ENCODE measurements around the gene ME1. TPM values are rescaled to one million over a fixed set of nuclear protein-coding genes. Genes with fewer than 3 reads are reported as not detected.

ME1 gene
- total and polyA plus RNA-seq, 2 donors (not counting 3 experiments of a cell fraction or from before 2014, with no cell fraction given), result 7.3 to 29.3 TPM

- Histone ChIP-seq H3K36me3 (ENCODE audit: control insufficient read depth in 2 of 2, extremely low read depth in 1 of 2, insufficient read depth in 2 of 2, low read length in 2 of 2) (no peaks in the 10 kb centered on the region), H2AFZ (ENCODE audit: low read depth, low read length) (no peak overlapping the region), H3K9ac (replicated peaks; ENCODE audit: extremely low read depth, insufficient read depth, low read length) (no peak overlapping the region), H3K4me1 (ENCODE audit: control insufficient read depth, extremely low read depth, insufficient read depth, low read length) (peaks cover 3% of the 10 kb centered on the region), H3K79me2 (ENCODE audit: control insufficient read depth, insufficient read depth, low read length) (no peaks in the 10 kb centered on the region), H3K27ac (ENCODE audit: insufficient read depth, low read depth, low read length) (no peak overlapping the region), H3K27me3 (ENCODE audit: control insufficient read depth in 2 of 2, insufficient read depth in 2 of 2, low read length in 2 of 2) (no peaks in the 10 kb centered on the region), H4K20me1 (replicated peaks; ENCODE audit: control insufficient read depth, extremely low read depth, insufficient read depth, low read length) (no peaks in the 10 kb centered on the region), H3K4me3 (replicated peaks in 1 of 3; ENCODE audit: insufficient read depth in 1 of 3, low read depth in 1 of 3, low read length in 3 of 3) (no peak overlapping the region), H3K9me3 (replicated peaks; ENCODE audit: control insufficient read depth, insufficient read depth, low read length) (no peaks in the 10 kb centered on the region), H3K9me1 (replicated peaks; ENCODE audit: control insufficient read depth, extremely low read depth, insufficient read depth, low read length) (no peaks in the 10 kb centered on the region), H3K4me2 (ENCODE audit: insufficient read depth, low read length) (no peak overlapping the region)
- dilution Hi-C loops (cut with MboI; ENCODE audit: extremely low pct_ligation_motif_present, low sequenced_read_pairs), result no loop called here
- ChIA-PET CTCF (interaction anchor here (1.0 kb wide), 1 partner anchor 9 kb away, joined by 3 read pairs; no protein-coding TSS in a partner anchor), POLR2A (no interaction called here)
- no peak for DNase-seq (ENCODE audit: low read depth, low spot score)
- FAIRE-seq, result no peak
- BruUV-seq (replicated peaks), result no TSS peak
- TF ChIP-seq POLR2A (IDR thresholded peaks at IDR 0.05; ENCODE audit: low read depth, low read length), result no peak
- no peak for TF ChIP-seq JUN (IDR thresholded peaks at IDR 0.05; ENCODE audit: borderline replicate concordance, insufficient read depth, insufficient read length, low read depth)
- TF ChIP-seq POLR2AphosphoS5 (IDR thresholded peaks at IDR 0.05; ENCODE audit: insufficient read depth, low read depth, low read length), result no peak
- no peak for TF ChIP-seq MYC (IDR thresholded peaks at IDR 0.05; ENCODE audit: low read depth, low read length)
- no peak for TF ChIP-seq FOS (IDR thresholded peaks at IDR 0.05; ENCODE audit: borderline replicate concordance, insufficient read depth, low read length)
- TF ChIP-seq EZH2 (IDR thresholded peaks at IDR 0.05; ENCODE audit: borderline replicate concordance, low read depth, low read length, severe bottlenecking), result no peak
- TF ChIP-seq CTCF (IDR thresholded peaks at IDR 0.05; ENCODE audit: extremely low read depth in 1 of 2, insufficient read depth in 1 of 2, low read depth in 1 of 2, low read length in 2 of 2), result no peak
- no peak for TF ChIP-seq GATA2 (IDR thresholded peaks at IDR 0.05; ENCODE audit: insufficient read depth, insufficient read length, low read depth, low read length)
- no peak for TF ChIP-seq MAX (IDR thresholded peaks at IDR 0.05; ENCODE audit: insufficient read depth, insufficient read length)
- intact Hi-C loops (cut with micrococcal nuclease), result no loop called here
These were observed 45.4 kb downstream of the ME1 start for GRCh38 chr6:83385473-83385872.

All from endothelial cell of umbilical vein (primary cell).